HG03571 (cell line): Measurements from ENCODE around the gene IQGAP2.
A peak's percentile ranks its signal among the peaks of the same experiment; 100 is the strongest.
"Not testable (repeated sequence)": the region's sequence is repeated elsewhere in the genome, so short reads cannot be mapped to it uniquely, and the experiment has no call there.

Experiments used
- ATAC-seq: cut with Tn5 transposase; IDR thresholded peaks from one replicate; pipeline ENCODE4 v1.9.1; 2021; ENCODE audit not compliant: unreplicated experiment

IQGAP2 gene

DNA sequence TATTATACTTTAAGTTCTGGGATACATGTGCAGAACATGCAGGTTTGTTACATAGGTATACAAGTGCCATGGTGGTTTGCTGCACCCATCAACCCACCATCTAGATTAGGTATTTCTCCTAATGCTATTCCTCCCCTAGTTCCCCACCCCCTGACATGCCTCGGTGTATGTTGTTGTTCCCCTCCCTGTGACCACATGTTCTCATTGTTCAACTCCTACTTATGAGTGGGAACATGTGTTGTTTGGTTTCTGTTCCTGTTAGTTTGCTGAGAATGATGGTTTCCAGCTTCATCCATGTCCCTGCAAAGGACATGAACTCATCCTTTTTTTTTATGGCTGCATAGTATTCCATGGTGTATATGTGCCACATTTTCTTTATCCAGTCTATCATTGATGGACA is 200.9 kb downstream of the IQGAP2 start:
- not testable (repeated sequence) for ATAC-seq

DNA sequence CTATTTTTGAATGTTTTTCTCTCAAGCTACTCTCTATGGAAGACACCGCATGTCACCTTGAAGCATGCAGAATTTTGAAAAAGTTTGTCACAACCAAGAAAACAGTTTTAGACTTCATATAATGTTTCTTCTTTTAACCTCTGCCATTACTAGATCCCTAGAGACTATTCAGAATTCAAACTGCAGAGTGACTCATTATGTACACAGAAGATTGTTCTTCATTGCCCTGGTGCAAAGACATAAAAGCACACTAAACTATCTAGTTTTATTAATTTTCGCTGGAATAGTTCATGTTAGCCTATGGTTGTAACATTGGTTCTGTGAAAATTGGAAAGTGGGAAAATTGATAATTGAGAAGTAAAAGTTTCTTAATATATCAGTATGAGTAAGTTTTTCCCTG is 201.8 kb downstream of the IQGAP2 start:
- no peak for ATAC-seq

DNA sequence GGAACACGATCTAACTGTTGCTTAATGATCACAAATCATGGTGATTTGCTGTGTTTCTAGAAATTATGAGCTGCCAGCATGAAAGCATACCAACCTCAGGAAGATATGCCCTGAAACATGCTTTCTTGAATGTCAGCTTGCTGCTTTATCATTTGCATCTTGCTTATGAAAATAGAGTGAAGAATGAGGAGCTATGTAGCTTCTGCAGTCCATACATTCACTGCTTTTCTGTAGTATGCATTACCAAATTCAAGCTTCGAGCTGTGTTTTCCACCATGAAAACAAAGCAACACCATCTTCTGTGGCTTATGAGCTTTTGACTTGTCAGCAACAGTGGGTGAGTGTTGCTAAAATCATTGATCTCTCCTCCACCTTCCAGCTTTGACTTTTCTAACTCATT is 203.6 kb downstream of the IQGAP2 start:
- ATAC-seq = peak; percentile 37

DNA sequence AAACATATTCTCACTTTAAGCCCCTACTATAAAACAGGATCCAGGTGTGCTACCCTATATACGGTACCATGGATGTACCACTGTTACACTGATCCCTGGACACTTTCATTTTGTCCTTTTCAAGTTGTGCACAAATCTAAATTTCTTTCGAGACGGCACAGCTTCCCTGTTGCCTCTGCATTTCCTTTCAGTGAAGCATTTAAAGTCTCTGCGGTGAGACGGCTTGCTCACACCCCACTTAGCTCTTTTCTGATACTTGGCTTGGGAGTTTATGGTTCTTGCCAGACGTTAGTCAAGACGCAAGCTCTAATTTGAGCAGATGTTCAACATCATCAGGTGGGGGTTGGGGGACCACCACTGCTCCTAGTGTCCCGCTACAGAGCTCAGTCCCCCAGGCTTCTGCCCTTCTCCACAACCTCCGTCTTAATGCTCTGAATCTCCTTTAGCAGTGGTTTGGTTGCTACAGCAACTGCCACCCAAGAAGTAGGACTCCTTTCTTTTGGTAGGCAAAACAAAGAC is 204.3 kb downstream of the IQGAP2 start:
- ATAC-seq = peak; percentile 38

DNA sequence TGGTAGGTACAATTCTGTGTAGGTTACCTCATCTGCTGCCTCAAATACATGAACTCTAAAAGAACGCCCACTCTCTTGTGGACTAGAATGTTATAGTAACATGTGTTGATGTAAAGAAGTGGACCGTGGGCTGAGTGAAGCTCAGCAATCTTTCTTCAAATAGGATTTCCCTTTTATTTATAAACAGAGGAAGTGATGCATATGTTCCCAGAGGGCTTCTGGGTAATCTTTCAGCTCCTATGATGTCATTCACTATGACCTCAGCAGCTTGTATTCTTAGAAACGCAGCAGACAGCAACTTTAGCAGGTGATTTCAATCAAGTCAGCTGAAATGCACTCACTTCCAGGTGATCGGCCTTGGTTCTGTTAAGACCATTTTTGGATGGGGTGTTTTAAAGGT is 205.7 kb downstream of the IQGAP2 start:
- no peak for ATAC-seq

DNA sequence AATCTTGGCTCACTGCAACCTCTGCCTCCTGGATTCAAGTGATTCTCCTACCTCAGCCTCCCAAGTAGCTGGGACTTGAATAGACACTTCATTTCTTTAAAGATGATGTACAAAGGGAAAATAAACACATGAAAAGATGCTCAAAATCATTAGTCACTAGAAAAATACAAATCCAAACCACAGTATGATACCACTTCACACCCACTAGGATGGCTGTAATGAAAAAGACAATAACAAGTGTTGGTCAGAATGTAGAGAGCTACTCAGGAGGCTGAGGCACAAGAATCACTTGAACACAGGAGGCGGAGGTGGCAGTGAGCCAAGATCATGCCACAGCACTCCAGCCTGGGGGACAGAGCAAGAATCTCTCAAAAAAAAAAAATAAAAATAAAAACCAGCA is 207.1 kb downstream of the IQGAP2 start:
- ATAC-seq = no peak

DNA sequence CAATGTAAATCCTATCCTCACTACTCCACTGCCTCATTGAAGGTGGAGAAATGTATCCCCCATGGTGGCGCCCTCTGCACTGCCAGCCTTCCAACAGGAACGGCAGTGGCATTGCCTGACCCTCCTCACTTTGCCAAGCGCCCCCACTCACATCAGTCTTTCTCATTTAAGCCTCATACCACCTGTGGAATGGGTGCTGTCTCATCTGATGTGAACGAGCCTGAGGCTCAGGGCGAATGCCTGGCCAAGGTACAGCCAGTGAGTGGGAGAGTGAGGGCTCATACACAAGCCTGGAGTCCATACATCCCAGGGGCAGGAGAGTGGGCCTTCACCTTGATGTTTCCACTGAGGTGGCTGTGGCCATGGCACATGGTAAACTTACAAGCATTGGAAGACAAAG is 209.9 kb downstream of the IQGAP2 start:
- ATAC-seq = no peak

DNA sequence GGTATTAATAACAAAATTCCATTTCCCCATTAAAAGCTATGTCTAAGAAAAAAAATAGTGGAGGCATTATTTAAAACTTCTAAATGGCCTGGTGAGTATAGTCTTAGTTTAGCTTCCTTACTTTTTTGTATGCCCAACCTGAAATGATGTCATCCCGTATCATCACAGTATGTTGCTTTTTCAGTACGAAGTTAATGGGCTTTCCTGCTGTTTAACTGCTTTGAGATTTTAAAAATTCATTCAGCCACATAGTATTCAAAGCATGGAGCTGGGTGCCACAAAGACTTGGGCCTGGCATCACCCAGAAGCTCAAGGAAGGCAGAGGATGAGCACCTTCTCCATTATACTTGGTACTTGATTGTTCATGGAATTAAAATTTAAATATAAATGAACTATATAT is 212.7 kb downstream of the IQGAP2 start:
- ATAC-seq = no peak

DNA sequence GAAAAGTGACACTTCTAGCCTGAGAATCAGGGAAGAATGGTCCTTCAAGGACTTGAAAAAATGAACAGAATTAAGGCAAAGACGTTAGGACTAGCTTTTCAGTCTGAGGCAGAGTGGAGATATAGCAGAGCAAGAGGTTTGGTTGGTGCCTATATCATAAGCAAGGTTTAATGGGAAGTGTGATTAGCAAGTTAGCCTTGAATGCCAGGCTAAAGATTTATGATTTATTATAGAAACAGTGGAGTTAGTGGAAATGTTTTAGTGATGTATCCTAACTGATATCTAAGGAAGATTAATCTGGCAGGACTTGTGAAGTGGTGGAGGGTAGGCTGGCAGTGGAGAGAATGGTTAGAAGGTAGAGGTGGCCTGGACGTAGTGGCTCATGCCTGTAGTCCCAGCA is 213.1 kb downstream of the IQGAP2 start:
- ATAC-seq = no peak

DNA sequence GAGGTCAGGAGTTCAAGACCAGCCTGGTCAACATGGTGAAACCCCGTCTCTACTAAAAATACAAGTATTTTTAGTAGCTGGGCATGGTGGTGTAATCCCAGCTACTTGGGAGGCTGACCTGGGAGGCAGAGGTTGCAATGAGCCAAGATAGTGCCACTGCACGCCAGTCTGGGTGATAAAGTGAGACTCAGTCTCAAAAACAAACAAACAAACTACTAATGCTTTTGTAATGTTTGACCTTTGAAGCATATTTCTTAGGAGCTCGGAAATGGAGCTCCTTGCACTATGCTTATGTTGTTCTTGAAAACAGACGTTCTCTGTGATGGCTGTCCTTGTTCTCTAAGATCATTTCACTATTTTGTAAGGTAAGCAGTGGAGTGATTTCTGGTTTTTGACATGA is 214.1 kb downstream of the IQGAP2 start:
- ATAC-seq = no peak

DNA sequence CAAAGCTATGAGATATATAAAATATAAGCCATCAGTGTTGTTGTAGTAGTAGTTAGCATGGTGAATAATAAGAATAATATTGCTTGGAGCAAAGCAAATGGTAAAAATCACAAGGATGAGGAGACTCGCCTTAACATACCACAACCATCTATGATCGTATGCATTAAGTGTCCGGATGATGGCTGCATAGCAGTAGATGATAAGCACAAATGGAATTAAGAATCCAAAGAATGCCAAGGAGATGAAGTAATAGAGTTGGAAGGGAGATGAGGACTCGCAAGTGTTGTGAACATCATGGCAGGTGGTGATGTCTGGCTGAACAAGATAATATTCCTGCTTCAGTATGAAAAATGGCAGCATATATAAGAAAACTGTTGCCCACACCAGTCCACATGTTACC is 214.6 kb downstream of the IQGAP2 start:
- ATAC-seq = no peak

DNA sequence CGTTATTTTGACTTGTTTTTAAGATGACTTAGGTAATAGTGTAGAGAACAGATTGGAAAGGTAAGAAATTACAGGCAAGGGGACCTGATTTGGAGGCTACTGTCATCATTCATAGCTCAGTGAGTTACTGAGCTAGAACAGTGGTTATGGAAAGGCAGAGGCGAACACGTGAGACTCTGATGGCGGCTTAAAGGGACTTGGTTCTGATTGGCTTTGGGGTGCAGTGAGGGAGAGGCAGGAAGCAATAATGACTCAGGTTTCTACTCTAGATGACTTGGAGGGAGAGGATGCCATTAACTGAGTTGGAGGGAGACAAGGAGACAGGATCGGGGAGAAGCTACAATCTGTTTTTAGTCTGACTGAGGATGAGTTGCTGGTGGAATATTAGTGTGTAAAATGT is 217.1 kb downstream of the IQGAP2 start:
- no peak for ATAC-seq

DNA sequence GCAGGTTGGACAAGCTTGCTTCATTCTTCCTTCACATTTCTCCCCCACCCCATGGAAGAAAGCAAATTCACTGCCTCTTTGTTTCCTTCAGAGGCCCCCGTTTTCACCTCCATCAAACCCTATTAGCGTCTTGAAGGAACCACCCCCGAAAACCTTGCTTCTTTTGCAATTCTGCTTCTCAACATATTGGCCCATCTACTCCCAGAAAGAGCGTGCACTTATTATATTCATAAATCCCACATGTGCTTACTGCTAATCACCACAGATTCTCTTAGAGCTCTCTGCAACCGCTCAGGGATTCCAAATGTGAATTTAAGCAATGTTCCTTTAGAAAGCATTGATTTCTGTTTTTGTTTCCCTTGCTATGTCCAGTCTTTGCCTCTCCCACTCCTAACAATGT is 219.0 kb downstream of the IQGAP2 start:
- no peak for ATAC-seq

DNA sequence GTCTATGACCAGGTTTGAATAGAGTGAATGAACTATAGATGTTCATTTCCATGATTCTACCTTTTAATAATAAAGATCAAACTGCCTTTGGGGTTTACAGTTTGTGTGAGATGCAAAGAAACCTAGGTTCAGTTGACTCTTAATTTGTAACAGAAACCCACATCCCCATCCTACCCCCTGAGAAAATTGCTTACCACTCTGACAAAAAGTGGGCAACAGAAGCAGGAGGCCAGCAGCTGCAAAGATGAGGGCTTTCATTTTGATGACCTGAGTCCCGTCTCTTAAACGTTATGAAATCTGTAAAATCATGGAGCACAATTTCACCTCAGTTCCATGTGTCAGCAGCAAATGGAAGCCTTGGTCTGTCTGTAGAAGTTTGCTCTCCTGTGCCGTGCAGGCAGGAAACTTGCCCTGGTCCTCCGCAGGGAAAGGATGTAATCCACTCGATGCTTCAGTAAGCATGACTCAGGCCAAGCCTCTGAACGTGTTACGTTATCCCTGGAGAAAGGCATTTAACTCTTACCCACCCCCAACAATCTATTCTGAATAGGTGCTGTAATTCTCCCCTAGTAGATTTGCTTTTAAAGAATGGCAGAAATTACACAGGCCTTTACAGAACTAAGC is 220.0 kb downstream of the IQGAP2 start, which contains the start of gene F2RL2:
Gene F2RL2 (minus strand): TSS at position 431 of the 624 bp plus-strand sequence. CDS start 173 bp downstream, at position 258.
- ATAC-seq = no peak

DNA sequence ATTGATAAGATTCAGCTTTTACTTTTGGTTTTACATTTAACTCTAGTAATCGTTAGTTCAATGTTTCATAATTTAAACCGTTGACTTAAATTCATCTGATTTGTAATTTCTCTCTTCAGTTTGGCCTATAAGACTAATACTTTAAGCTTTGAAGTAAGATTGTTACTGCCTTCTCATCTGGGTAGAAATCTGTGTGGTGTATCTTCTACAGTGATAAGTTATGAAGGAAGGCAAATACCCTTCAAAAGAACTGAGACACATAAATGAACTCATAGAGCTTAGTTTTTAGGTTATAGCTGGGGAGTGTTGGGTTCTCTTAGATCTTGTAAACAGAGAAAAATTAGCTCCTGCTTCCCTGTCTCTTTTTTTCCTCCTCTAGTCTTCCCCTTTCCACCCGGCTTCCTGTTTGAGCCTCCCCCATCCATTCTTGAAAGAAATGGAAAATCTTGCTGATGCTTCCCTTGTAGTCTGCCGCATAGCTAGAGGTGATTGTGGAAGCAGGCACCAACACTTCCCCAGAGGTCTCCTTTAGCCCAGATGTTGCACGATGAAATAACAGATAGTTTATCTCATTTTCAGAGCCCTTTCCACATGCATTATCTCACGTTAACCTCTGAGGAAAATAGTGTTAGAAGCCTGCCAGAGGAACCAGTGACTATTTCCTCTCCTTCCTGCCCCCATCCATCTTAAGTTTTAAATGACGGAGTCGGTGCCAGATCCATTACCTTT is 222.2 kb downstream of the IQGAP2 start:
- no peak for ATAC-seq

DNA sequence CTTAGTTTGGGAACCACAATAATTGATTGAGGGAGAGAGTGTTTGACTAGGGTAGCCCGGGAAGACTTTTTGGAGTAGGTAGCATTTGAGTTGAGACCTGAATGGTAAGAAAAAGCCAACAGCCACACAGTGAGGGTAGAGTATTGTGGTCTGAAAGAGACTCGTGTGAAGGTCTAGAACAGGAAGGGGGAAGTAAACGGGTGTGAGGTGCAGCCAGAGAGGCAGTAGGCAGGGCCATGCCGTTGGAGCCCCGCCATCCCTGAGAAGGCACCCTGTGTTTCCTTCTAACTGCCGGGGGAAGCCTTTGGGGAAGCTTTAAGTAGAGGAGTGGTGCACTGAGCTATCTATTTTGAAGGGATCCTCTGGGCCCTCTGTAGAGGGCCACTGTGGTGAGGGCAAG is 223.7 kb downstream of the IQGAP2 start:
- ATAC-seq = no peak

DNA sequence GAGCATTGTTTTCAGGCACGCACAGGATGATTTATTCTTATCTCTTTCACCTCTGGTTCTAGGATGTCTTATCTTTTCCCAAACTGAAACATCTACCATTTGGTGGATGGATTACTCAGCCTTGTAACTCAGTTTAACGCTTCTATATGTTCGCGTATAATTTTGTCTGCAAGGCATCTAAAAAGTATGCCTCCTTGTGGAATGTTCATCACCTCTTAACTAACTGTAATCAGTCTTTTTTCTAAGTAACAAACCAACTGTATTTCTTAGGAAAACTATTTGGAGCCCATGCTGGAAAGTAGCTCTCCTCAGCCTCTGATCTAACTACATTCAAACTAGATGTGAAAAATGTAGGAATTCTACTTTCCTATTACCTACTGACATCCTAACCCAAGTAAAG is 231.6 kb downstream of the IQGAP2 start:
- no peak for ATAC-seq

DNA sequence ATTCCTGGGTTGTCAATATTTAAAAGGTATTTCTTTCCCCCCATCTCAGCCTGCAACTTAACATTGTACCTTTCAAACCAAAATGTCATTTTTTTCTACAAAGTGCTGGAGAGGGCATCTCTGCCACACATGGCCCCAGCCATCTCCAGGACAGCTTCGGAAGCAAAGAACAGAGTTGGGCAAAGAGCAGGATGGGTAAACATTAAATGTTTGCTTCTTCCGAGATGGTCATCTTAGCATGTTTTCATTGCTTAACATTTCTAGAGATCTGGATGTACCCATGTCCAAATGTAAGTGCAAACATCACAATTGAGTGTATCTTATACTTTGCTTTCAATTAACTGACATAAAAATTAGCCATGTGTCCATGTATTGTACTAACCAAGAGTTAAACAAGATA is 234.4 kb downstream of the IQGAP2 start:
- ATAC-seq = no peak

DNA sequence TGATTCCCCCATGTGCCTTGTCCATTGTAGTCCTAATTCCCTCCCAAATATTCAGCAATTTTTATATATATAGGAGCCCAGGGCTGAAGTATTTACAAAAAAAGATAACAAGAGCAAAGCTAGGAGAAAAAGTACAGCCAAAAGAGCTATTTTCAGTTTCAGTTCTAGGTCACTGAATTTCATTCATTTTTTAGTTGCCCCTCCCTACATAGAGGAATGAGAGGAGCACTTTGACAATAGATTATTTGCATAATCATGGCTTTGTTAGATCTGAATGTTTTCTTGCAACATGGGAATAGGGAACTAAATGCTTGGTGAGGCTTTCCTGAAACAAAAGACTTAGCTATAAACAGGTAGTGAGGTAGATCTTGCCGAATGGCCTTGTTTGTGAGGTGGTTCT is 235.4 kb downstream of the IQGAP2 start:
- ATAC-seq = no peak

DNA sequence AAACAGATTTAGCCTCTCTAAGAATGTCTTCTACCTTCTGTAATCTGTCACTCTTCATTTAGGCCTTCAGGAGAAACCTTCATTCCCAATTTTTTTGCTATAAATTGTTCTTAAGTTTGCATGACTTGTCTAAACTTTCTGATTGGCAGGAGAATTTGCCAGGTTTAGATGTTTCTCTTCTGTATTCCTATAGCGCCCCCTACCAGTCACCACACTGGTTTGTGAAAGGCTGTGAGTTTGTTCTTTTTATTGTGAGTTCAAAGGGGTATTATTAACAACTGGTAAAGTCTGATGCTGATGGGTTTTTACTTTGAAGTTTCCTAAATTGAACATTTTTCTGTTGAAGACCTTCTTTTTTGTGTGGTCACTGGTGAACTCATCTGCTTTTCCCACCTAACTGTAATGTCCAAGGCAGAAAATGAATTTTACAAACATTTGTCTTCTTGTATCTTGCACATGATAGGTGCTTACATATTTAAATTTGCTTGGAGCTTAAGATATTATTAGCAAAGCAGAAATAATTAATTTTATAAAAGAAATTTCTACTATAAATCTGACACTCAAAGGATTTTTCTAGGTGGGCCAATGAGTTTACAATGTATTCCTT is 238.5 kb downstream of the IQGAP2 start:
- no peak for ATAC-seq

DNA sequence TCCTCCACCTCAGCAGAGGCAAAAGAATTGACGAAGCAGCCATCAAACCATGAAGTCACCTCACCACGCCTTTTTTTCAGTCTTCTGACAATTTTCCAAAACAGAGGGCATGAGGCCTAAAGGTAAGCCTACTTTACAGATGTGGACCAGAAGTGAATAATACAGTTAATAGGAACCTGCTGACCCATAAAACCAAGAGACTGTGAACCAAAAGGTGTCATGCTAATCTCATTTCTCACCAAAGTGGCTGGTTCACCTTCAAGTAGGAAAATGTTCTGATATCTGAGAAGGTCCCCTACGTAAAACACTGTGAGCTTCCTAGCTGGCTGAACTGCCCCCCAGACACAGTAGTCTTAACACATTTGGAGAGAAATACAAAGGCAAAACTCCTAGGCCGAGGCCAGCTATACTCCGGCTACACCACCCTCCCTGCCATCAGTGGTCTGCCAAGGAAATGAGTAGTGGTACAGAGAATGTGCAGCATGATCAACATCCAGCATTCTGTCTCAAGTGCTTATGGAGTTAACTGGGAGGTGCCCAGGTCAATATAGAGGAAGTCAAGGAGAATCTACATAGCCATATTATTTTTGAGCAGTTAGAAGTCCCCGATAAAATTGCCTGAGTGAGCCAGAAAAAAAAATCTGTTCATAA is 239.4 kb downstream of the IQGAP2 start:
- ATAC-seq = no peak

DNA sequence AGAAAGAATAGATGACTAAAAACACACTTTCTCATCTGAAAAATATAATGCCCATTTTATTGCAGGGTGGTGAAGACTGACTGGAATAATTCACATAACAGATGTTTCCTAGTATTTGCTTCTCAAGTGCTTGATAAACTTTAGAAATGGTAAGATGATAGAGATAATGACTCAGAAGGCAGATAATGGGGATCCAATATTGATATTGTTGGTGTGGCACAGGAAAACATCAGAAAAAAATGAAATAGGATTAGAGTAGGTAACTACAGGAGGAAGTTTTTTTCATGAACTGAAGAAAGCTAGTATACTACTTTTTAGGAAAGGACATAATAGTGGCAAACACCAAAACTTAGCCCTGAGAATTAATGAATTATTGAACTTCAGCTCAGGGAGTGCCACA is 240.3 kb downstream of the IQGAP2 start:
- ATAC-seq = no peak
